ENCODE data around the gene IREB2. TPM values are rescaled to one million over a fixed set of nuclear protein-coding genes. Genes with fewer than 3 reads are reported as not detected.
"Not testable (repeated sequence)": the region's sequence is repeated elsewhere in the genome, so short reads cannot be mapped to it uniquely, and the experiment has no call there.

Gene IREB2
- total and polyA plus RNA-seq, 12 donors = 11.8 to 148 (median 86.7) TPM

- TF ChIP-seq POLR2A (IDR thresholded peaks at IDR 0.05) (no peak), CTCF (IDR thresholded peaks at IDR 0.05) (no peak)
- 89 to 97% (median 91%) methylated on average over 1 of the region's 1 CpG for WGBS, 4 donors
- Histone ChIP-seq H3K27me3 (no peaks in the 10 kb centered on the region), H3K9me3 (replicated peaks in 1 of 3) (no peaks in the 10 kb centered on the region), H3K27ac (no peak overlapping the region), H3K4me1 (replicated peaks in 1 of 2) (peaks cover 6 to 7% of the 10 kb centered on the region in 2 donors), H3K36me3 (replicated peaks in 1 of 2) (no peaks in the 10 kb centered on the region), H3K4me3 (no peak overlapping the region)
- DNase-seq = no peak
- intact Hi-C loops (cut with DNase I) = no loop called here
Observed at GRCh38 chr15:78432664-78433063, 5.4 kb upstream of the IREB2 start.

- TF ChIP-seq POLR2A (IDR thresholded peaks at IDR 0.05) (no peak), CTCF (IDR thresholded peaks at IDR 0.05) (no peak)
- intact Hi-C loops (cut with DNase I) = no loop called here
- 55 to 66% (median 66%) methylated on average over 8 of the region's 8 CpGs for WGBS, 4 donors
- Histone ChIP-seq H3K9me3 (replicated peaks in 1 of 3) (no peaks in the 10 kb centered on the region), H3K27me3 (no peaks in the 10 kb centered on the region), H3K4me3 (no peak overlapping the region), H3K27ac (no peak overlapping the region), H3K36me3 (replicated peaks in 1 of 2) (no peaks in the 10 kb centered on the region), H3K4me1 (replicated peaks in 1 of 2) (peaks cover 7 to 10% of the 10 kb centered on the region in 2 donors)
- no peak for DNase-seq
Observed at GRCh38 chr15:78434134-78434533, 3.9 kb upstream of the IREB2 start.

- not testable (repeated sequence) for DNase-seq; H3K27me3 ChIP-seq; H3K27ac ChIP-seq; H3K36me3 ChIP-seq (replicated peaks in 1 of 2); H3K4me3 ChIP-seq; H3K9me3 ChIP-seq (replicated peaks in 1 of 3)
- H3K4me1 ChIP-seq (replicated peaks in 1 of 2) = peaks cover 13 to 16% of the 10 kb centered on the region in 2 donors
- intact Hi-C loops (cut with DNase I) = loop anchor here in 1 of 2 donors (5.0 kb wide), 1 partner anchor 48 kb away; no protein-coding TSS in a partner anchor
- WGBS, 4 donors = 70 to 76% (median 74%) methylated on average over 6 of the region's 6 CpGs
Observed at GRCh38 chr15:78434711-78435110, 3.3 kb upstream of the IREB2 start.

- Histone ChIP-seq H3K27ac (peak overlapping the region in 4 of 5 donors; percentile 1 to 97 (median 52)), H3K27me3 (no peaks in the 10 kb centered on the region), H3K4me1 (replicated peaks in 1 of 2) (peaks cover 37 to 41% of the 10 kb centered on the region in 2 donors), H3K36me3 (replicated peaks in 1 of 2) (peaks cover 0 to 18% of the 10 kb centered on the region in 2 donors), H3K9me3 (replicated peaks in 1 of 3) (no peaks in the 10 kb centered on the region), H3K4me3 (peak overlapping the region in 2 of 4 donors; percentile 86 to 96)
- TF ChIP-seq POLR2A (IDR thresholded peaks at IDR 0.05) (no peak), CTCF (IDR thresholded peaks at IDR 0.05) (no peak)
- WGBS, 4 donors = 11 to 19% (median 17%) methylated on average over 11 of the region's 11 CpGs
- intact Hi-C loops (cut with DNase I) = loop anchor here in 1 of 2 donors (5.0 kb wide), 1 partner anchor 45 kb away; no protein-coding TSS in a partner anchor
- peak in 2 of 7 donors; percentile 25 to 47 for DNase-seq
Observed at GRCh38 chr15:78437107-78437761, 782 bp upstream of the IREB2 start.

All from adrenal gland (tissue), 12 donors.